OCI-LY1 (cell line): ENCODE data around the gene CACNA1C.

Experiments
- H2AFZ ChIP-seq: fragments of 200-600 bp; sonication (generic), shearing (Covaris generic); 2 replicates; pipeline ENCODE4 v1.6.0; 2014; ENCODE audit warnings: antibody characterized with exemption, mild to moderate bottlenecking, low read length
- H3F3A ChIP-seq: fragments of 200-600 bp; sonication (generic), shearing (Covaris generic); 2 replicates; pipeline ENCODE4 v1.6.0; 2014; ENCODE audit warnings: mild to moderate bottlenecking, antibody characterized with exemption, low read length, moderate library complexity; ENCODE audit not compliant: insufficient read depth
- H3K27ac ChIP-seq: fragments of 200-600 bp; sonication (generic); 2 replicates; pipeline ENCODE4 v1.5.1; 2014; ENCODE audit warnings: low read length, mixed run types, mild to moderate bottlenecking, low read depth; ENCODE audit not compliant: poor library complexity, severe bottlenecking
- H3K27me3 ChIP-seq: fragments of 200-600 bp; sonication (generic); 2 replicates; pipeline ENCODE4 v1.6.0; 2014; ENCODE audit warnings: antibody characterized with exemption, mild to moderate bottlenecking, low read length, moderate library complexity; ENCODE audit not compliant: insufficient read depth
- H3K36me3 ChIP-seq: fragments of 200-600 bp; sonication (generic); 2 replicates; pipeline ENCODE4 v1.6.1; 2014; ENCODE audit warnings: mild to moderate bottlenecking, antibody characterized with exemption, low read length, moderate library complexity, mixed read lengths; ENCODE audit not compliant: insufficient read depth
- H3K4me1 ChIP-seq: fragments of 200-600 bp; sonication (generic); 2 replicates; pipeline ENCODE4 v1.5.1; 2014; ENCODE audit warnings: mild to moderate bottlenecking, low read length, moderate library complexity; ENCODE audit not compliant: insufficient read depth, severe bottlenecking
- H3K4me2 ChIP-seq: fragments of 200-600 bp; sonication (generic), shearing (Covaris generic); 2 replicates; pipeline ENCODE4 v1.6.1; 2014; ENCODE audit warnings: low read length
- H3K4me3 ChIP-seq: fragments of 200-600 bp; sonication (generic); 2 replicates; pipeline ENCODE4 v1.5.1; 2014; ENCODE audit warnings: low read length, low read depth, mild to moderate bottlenecking, mixed read lengths; ENCODE audit not compliant: poor library complexity, severe bottlenecking
- H3K79me2 ChIP-seq: fragments of 200-600 bp; shearing (Covaris generic); 2 replicates; pipeline ENCODE4 v1.6.1; 2016; ENCODE audit warnings: mixed run types, low read length, mixed read lengths; ENCODE audit not compliant: insufficient read depth
- H3K9ac ChIP-seq: fragments of 200-600 bp; sonication (generic), shearing (Covaris generic); 2 replicates; pipeline ENCODE4 v1.6.1; 2014; ENCODE audit warnings: mild to moderate bottlenecking, low read length, mixed read lengths
- H3K9me2 ChIP-seq: fragments of 200-600 bp; sonication (generic), shearing (Covaris generic); 2 replicates; pipeline ENCODE4 v1.6.1; 2014; ENCODE audit warnings: low read depth, mild to moderate bottlenecking, low read length, mixed read lengths
- H3K9me3 ChIP-seq: fragments of 200-600 bp; shearing (Covaris generic); 2 replicates; pipeline ENCODE4 v1.6.1; 2014; ENCODE audit warnings: low read length, mixed read lengths
- H4K20me1 ChIP-seq: fragments of 200-600 bp; sonication (generic), shearing (Covaris generic); 2 replicates; pipeline ENCODE4 v1.6.0; 2016; ENCODE audit warnings: mild to moderate bottlenecking, low read length; ENCODE audit not compliant: insufficient read depth
- CTCF ChIP-seq: fragments of 200-600 bp; sonication (generic), shearing (Covaris generic); IDR thresholded peaks from 2 replicates; pipeline ENCODE4 v1.5.1; 2017; ENCODE audit warnings: mild to moderate bottlenecking, antibody characterized with exemption, low read length, moderate library complexity, mixed read lengths
- EZH2 ChIP-seq: fragments of 200-600 bp; sonication (generic), shearing (Covaris generic); IDR thresholded peaks from 2 replicates; pipeline ENCODE4 v1.8.0; 2017; ENCODE audit warnings: borderline replicate concordance, mixed run types, mild to moderate bottlenecking, antibody characterized with exemption, low read length, moderate library complexity, mixed read lengths

CACNA1C gene

GRCh38 chr12:2328661-2329060 lies 275.9 kb downstream of the CACNA1C start:
- Histone ChIP-seq H3K4me3 (no peak overlapping the region), H3K79me2 (no peaks in the 10 kb centered on the region), H3F3A (no peaks in the 10 kb centered on the region), H3K27ac (no peak overlapping the region), H3K9ac (no peak overlapping the region), H3K27me3 (peaks cover 11% of the 10 kb centered on the region), H3K4me1 (no peaks in the 10 kb centered on the region), H3K4me2 (no peak overlapping the region), H3K9me3 (no peaks in the 10 kb centered on the region), H2AFZ (no peak overlapping the region), H3K9me2 (no peaks in the 10 kb centered on the region), H3K36me3 (no peaks in the 10 kb centered on the region; the same call in 1 of the 2 replicates), H4K20me1 (no peaks in the 10 kb centered on the region)
- TF ChIP-seq CTCF = no peak
- no peak for TF ChIP-seq EZH2

DNA sequence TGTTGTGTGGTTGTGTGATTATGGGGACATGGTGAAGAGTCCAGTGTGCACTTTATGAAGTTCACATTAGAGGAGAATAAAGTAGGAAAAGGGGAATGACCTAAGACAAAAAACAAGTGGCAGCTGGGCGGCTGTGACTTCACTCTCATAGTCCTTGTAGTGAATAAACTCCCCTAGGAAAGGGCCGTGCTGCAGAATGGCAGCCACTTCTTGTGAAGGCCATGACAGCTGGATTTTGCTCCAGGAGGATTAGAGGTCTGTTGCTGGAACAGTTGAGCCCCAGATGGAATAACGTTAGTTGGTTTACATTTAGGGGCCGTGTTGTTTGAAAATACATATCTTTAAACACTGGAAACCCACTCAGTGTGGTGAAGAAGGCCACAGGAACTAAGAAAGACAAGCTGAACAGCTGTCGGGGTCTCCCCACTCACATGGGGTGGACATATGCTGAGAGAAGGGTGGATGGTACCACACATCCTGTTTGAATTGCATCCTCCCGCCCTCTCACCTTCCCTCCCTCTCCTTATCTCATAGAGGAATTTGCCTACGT lies 276.9 kb downstream of the CACNA1C start:
- no peaks in the 10 kb centered on the region; the same call in 1 of the 2 replicates for H3K36me3 ChIP-seq
- TF ChIP-seq EZH2 = no peak
- TF ChIP-seq CTCF = no peak
- H3F3A ChIP-seq = no peaks in the 10 kb centered on the region
- no peak overlapping the region for H3K27ac ChIP-seq
- H3K4me1 ChIP-seq = no peaks in the 10 kb centered on the region
- no peaks in the 10 kb centered on the region for H3K9me2 ChIP-seq
- H3K27me3 ChIP-seq = peaks cover 13% of the 10 kb centered on the region
- H2AFZ ChIP-seq = no peak overlapping the region
- no peak overlapping the region for H3K4me2 ChIP-seq
- no peaks in the 10 kb centered on the region for H4K20me1 ChIP-seq
- no peak overlapping the region for H3K4me3 ChIP-seq
- H3K79me2 ChIP-seq = no peaks in the 10 kb centered on the region
- H3K9ac ChIP-seq = no peak overlapping the region
- no peaks in the 10 kb centered on the region for H3K9me3 ChIP-seq

GRCh38 chr12:2332236-2332635 lies 279.4 kb downstream of the CACNA1C start:
- Histone ChIP-seq H3K9me3 (no peaks in the 10 kb centered on the region), H3K36me3 (no peaks in the 10 kb centered on the region; the same call in 1 of the 2 replicates), H3K4me2 (no peak overlapping the region), H3K9me2 (no peaks in the 10 kb centered on the region), H3K79me2 (no peaks in the 10 kb centered on the region), H2AFZ (no peak overlapping the region), H4K20me1 (no peaks in the 10 kb centered on the region), H3K4me1 (no peaks in the 10 kb centered on the region), H3K27me3 (peaks cover 6% of the 10 kb centered on the region), H3K27ac (no peak overlapping the region), H3K9ac (no peak overlapping the region), H3K4me3 (no peak overlapping the region), H3F3A (no peaks in the 10 kb centered on the region)
- no peak for TF ChIP-seq CTCF
- no peak for TF ChIP-seq EZH2
